ENCODE measurements around the gene ZNF487.
"Not testable (repeated sequence)": the region's sequence is repeated elsewhere in the genome, so short reads cannot be mapped to it uniquely, and the experiment has no call there.

The ZNF487 gene

GRCh38 chr10:43444323-43444722, 7.4 kb downstream of the ZNF487 start:
- DNase-seq = no peak

DNA sequence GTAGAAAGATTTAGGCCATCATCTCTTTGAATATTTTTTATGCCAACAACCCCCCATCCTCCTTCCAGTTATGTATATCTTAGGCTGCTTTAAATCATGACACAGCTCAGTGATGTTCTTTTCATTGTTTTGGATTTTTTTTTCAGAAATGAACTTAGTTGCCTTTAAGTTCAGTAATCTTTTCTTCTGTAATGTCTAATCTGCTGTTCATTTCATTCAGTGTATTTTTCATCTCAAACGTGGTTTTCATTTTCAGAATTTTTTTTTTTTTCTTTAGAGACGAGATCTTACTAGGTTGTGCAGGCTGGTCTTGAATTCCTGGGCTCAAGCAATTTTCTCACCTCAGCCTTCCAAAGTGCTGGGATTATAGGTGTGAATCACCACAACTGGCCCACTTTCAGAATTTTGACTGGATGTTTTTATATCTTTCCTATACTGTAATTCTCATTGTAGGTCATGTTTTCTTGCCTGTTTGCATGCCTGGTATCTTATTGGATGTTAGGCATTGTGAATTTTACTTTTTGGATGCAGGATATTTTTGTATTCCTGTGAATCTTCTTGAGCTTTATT, 8.1 kb downstream of the ZNF487 start:
- DNase-seq = no peak

- not testable (repeated sequence) for DNase-seq
These were observed 9.5 kb downstream of the ZNF487 start for GRCh38 chr10:43446219-43447017.

DNA sequence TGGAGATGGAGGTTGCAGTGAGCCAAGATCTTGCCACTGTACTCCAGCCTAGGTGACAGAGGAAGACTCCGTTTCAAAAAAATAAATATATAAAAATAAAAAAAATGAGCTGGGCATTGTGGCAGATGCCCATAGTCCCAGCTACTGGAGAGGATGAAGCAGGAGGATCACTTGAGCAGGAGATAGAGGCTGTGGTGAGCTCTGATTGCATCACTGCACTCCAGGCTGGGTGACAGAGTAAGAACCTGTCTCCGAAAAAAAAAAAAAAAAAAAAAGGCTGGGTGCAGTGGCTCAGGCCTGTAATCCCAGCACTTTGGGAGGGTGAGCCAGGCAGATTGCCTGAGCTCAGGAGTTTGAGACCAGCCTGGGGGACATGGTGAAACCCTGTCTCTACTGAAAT, 11.8 kb downstream of the ZNF487 start:
- no peak for DNase-seq

GRCh38 chr10:43452356-43452914, 15.5 kb downstream of the ZNF487 start:
- DNase-seq = no peak

DNA sequence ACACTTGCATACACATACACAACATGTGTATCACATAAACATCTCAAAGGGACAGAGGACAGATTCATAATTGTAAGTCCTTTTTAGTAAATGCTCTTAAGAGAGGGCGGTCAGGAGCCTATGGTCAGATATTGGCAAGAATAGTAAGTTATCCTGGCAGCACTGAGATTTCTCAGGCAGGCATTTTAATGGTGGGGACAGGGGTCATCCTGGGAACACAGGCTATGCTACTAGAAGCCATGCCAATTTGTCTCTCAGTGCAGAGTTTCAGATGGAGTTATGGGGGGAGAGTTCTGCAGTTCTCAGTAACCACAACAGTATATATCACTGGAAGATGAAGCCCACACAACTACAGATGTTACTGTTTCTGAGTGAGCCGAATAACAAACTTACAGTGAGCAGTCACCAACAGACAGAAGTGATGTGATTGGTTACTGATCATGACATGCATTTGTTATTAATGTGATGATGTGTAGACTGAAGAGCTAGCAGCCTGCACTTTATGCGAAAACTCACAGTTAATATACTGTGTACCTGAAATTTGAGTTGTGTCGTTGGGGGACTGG, 16.4 kb downstream of the ZNF487 start:
- no peak for DNase-seq

- not testable (repeated sequence) for DNase-seq
These were observed 17.1 kb downstream of the ZNF487 start for GRCh38 chr10:43454025-43454424.

DNA sequence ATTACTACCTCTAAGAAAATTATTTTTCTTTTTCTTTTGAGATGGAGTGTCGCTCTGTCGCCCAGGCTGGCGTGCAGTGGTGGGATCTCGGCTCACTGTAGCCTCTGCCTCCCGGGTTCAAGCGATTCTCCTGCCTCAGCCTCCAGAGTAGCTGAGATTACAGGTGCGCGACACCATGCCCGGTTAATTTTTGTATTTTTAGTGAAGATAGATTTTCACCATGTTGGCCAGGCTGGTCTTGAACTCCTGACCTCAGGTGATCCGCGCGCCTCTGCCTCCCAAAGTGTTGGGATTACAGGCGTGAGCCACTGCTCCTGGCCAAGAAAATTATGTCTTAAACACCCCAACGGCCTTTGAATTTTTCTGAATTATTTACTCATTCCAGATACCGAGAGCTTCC, 19.6 kb downstream of the ZNF487 start:
- DNase-seq = not testable (repeated sequence)

DNA sequence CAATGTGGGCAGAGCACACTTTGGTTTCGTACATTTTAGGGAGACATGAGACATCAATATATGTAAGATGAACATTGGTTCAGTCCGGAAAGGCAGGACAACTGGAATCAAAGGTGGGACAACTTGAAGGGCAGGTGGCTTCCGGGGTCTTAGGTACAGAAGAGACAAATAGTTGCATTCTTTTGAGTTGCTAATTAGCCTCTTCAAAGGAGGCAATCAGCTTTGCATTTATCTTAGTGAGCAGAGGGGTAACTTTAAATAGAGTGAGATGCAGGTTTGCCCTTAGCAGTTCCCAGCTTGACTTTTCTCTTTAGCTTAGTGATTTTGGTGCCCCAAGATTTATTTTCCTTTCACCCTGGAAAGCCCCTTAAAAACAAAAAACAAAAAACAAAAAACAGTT, 21.3 kb downstream of the ZNF487 start:
- no peak for DNase-seq

GRCh38 chr10:43461950-43462349, 25.0 kb downstream of the ZNF487 start:
- peak; percentile 44 for DNase-seq

GRCh38 chr10:43465086-43465735, 28.3 kb downstream of the ZNF487 start:
- not testable (repeated sequence) for DNase-seq

DNA sequence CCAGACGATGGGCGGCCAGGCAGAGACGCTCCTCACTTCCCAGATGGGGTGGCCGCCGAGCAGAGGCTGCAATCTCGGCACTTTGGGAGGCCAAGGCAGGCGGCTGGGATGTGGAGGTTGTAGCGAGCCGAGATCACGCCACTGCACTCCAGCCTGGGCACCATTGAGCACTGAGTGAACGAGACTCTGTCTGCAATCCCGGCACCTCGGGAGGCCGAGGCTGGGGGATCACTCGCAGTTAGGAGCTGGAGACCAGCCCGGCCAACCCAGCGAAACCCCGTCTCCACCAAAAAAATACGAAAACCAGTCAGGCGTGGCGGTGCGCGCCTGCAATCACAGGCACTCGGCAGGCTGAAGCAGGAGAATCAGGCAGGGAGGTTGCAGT, 28.8 kb downstream of the ZNF487 start:
- not testable (repeated sequence) for DNase-seq

DNA sequence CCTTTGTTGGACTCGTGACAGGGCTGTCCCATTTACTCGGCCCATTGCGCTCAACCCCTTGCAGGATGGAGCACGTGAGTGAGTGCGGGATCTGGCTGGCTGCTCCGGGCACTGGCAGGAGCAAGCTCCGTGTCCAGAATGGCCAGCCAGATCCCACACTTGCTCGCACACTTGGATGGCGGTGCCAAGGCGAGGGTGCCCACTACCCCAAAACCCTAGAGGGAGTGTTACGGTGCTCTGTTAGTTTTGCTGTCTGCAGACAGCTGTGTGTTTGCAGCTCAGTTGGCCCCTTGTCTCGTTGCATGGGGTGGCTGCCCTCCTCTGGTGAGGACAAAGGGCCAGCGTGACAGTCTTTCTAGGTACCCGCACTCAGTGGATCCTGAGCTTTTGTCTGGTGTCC, 34.2 kb downstream of the ZNF487 start:
- DNase-seq = no peak

- no peak for DNase-seq
These were observed 35.2 kb downstream of the ZNF487 start for GRCh38 chr10:43471935-43472720.

DNA sequence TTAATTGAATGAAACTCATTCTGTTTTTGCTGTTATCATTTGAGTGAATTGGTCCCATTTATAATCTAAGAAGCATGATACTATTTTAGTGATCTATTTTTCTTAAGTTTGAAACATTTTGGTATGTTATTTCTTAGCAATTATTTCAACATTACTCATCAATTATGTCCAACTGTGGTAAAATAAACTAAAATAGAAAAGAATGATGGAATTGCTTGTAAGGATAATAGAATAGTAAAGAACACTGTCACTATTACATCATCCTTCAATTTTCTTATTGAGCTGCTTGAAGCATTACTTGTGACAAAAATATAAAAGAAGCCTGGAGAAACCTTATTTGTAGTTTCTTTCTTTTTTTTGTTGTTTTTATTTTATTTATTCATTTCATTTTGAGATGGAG, 42.4 kb downstream of the ZNF487 start:
- DNase-seq = no peak

- no peak for DNase-seq
These were observed 45.6 kb downstream of the ZNF487 start for GRCh38 chr10:43482319-43483078.

- DNase-seq = no peak
These were observed 54.9 kb downstream of the ZNF487 start for GRCh38 chr10:43491855-43492254.

GRCh38 chr10:43502931-43503330, 66.0 kb downstream of the ZNF487 start:
- no peak for DNase-seq

- DNase-seq = no peak
These were observed 87.7 kb downstream of the ZNF487 start for GRCh38 chr10:43524434-43525247.
